CD14-positive monocyte (primary cell): ENCODE measurements around the gene CBX2. TPM values are rescaled to one million over a fixed set of nuclear protein-coding genes. Genes with fewer than 3 reads are reported as not detected.
A peak's percentile ranks its signal among the peaks of the same experiment; 100 is the strongest.

Experiments
- DNase-seq, 3 donors: peaks; one replicate each; pipeline ENCODE4 v3.0.0-alpha.2; 2011 to 2022
- H2AFZ ChIP-seq: 2 replicates; pipeline ENCODE4 v1.6.0; 2012; ENCODE audit warnings: mild to moderate bottlenecking, low read depth, low read length, inconsistent platforms; ENCODE audit not compliant: insufficient read depth, poor library complexity, severe bottlenecking
- H3K27ac ChIP-seq, 2 donors: 1 replicate in 1 of 2; 2 replicates in 1 of 2; pipeline ENCODE4 v1.5.1; 2012 to 2013; ENCODE audit warnings: low read length in 2 of 2, control low read depth in 1 of 2, inconsistent platforms in 1 of 2, low read depth in 1 of 2, mild to moderate bottlenecking in 1 of 2
- H3K27me3 ChIP-seq, 2 donors: one replicate each; pipeline versions ENCODE4 v1.6.0 to v1.6.1; 2011 to 2013; ENCODE audit warnings: low read length in 2 of 2; ENCODE audit not compliant: control insufficient read depth in 2 of 2, insufficient read depth in 2 of 2
- H3K36me3 ChIP-seq, 2 donors: replicated peaks in 1 of 2; 1 replicate in 1 of 2; 2 replicates in 1 of 2; pipeline versions ENCODE4 v1.5.1 to v1.6.1; 2012 to 2013; ENCODE audit warnings: low read length in 2 of 2, control low read depth in 1 of 2, inconsistent platforms in 1 of 2, mild to moderate bottlenecking in 1 of 2; ENCODE audit not compliant: insufficient read depth in 2 of 2, control insufficient read depth in 1 of 2
- H3K4me1 ChIP-seq, 2 donors: 1 replicate in 1 of 2; 2 replicates in 1 of 2; pipeline versions ENCODE4 v1.5.1 to v1.6.1; 2012 to 2013; ENCODE audit warnings: low read length in 2 of 2, control low read depth in 1 of 2, inconsistent platforms in 1 of 2, mild to moderate bottlenecking in 1 of 2, moderate library complexity in 1 of 2; ENCODE audit not compliant: insufficient read depth in 2 of 2, control insufficient read depth in 1 of 2
- H3K4me2 ChIP-seq: replicated peaks from 2 replicates; pipeline ENCODE3; 2012; ENCODE audit warnings: low read length, moderate library complexity, mild to moderate bottlenecking; ENCODE audit not compliant: poor library complexity, severe bottlenecking; ENCODE audit errors: extremely low read depth
- H3K4me3 ChIP-seq, 3 experiments: fragments of 200-600 bp in 1 of 3; sonication (generic) in 1 of 3; replicated peaks in 1 of 3; 1 replicate in 2 of 3; 2 replicates in 1 of 3; pipeline ENCODE4 v1.5.1; 2011 to 2013; ENCODE audit warnings: low read length in 3 of 3, mild to moderate bottlenecking in 3 of 3, control low read depth in 2 of 3, low read depth in 2 of 3, inconsistent platforms in 1 of 3, moderate library complexity in 1 of 3
- H3K79me2 ChIP-seq: 2 replicates; pipeline ENCODE4 v1.6.0; 2012; ENCODE audit warnings: mild to moderate bottlenecking, control low read depth, inconsistent platforms, low read length, moderate library complexity; ENCODE audit not compliant: insufficient read depth
- H3K9ac ChIP-seq: 2 replicates; pipeline ENCODE4 v1.6.0; 2017; ENCODE audit warnings: low read length, mild to moderate bottlenecking; ENCODE audit not compliant: insufficient read depth, poor library complexity, severe bottlenecking
- H3K9me3 ChIP-seq, 2 donors: replicated peaks in 1 of 2; 1 replicate in 1 of 2; 2 replicates in 1 of 2; pipeline versions ENCODE4 v1.5.1 to v1.6.1; 2012 to 2013; ENCODE audit warnings: low read length in 2 of 2, control low read depth in 1 of 2; ENCODE audit not compliant: control insufficient read depth in 1 of 2, insufficient read depth in 1 of 2
- H4K20me1 ChIP-seq: 2 replicates; pipeline ENCODE4 v1.6.0; 2012; ENCODE audit warnings: mild to moderate bottlenecking, low read length, control low read depth, moderate library complexity; ENCODE audit not compliant: insufficient read depth
- H3K27ac Mint-ChIP-seq, 7 donors: one replicate each; pipeline ENCODE4 v1.8.0; 2020; ENCODE audit warnings: mild to moderate bottlenecking in 7 of 7, mixed read lengths in 7 of 7, moderate library complexity in 6 of 7, inconsistent platforms in 2 of 7
- H3K27me3 Mint-ChIP-seq, 3 donors: one replicate each; pipeline ENCODE4 v1.8.0; 2021 to 2022; ENCODE audit warnings: low read depth in 3 of 3, mild to moderate bottlenecking in 3 of 3, mixed read lengths in 3 of 3, moderate library complexity in 3 of 3, inconsistent platforms in 1 of 3
- H3K36me3 Mint-ChIP-seq, 2 donors: one replicate each; pipeline ENCODE4 v1.8.0; 2020; ENCODE audit warnings: mixed read lengths in 2 of 2, inconsistent platforms in 1 of 2, mild to moderate bottlenecking in 1 of 2
- H3K4me1 Mint-ChIP-seq: one replicate; pipeline ENCODE4 v1.8.0; 2020; ENCODE audit warnings: mild to moderate bottlenecking, mixed read lengths
- H3K4me3 Mint-ChIP-seq, 2 donors: one replicate each; pipeline ENCODE4 v1.8.0; 2020; ENCODE audit warnings: mild to moderate bottlenecking in 2 of 2, mixed read lengths in 2 of 2, moderate library complexity in 1 of 2
- H3K9me3 Mint-ChIP-seq, 7 donors: one replicate each; pipeline ENCODE4 v1.8.0; 2020 to 2022; ENCODE audit warnings: mixed read lengths in 7 of 7, mild to moderate bottlenecking in 6 of 7, moderate library complexity in 6 of 7, inconsistent platforms in 2 of 7
- CTCF ChIP-seq: fragments of 200-600 bp; IDR thresholded peaks from one replicate; pipeline ENCODE4 v1.8.0; 2022; ENCODE audit warnings: antibody characterized with exemption, mild to moderate bottlenecking
- WGBS: methylation state at CpG from one replicate; pipeline ENCODE4 v1.1.5; 2013; ENCODE audit warnings: missing lambda C conversion rate; ENCODE audit not compliant: insufficient coverage; 5-methylcytosine and 5-hydroxymethylcytosine counted together
- intact Hi-C, 2 donors: fragments of 100-400 bp; cut with micrococcal nuclease; formaldehyde crosslinking; loops; one replicate each; pipeline versions ENCODE4 v1.15.0 to v1.15.1; 2023
- polyA plus RNA-seq, 3 donors: library from polyadenylated mRNA; depleted of rRNA in 1 of 3; unstranded in 2 of 3; stranded (reverse) in 1 of 3; fragments of 300-500 nt in 2 of 3; fragments of >200 nt in 1 of 3; fragmentation: Illumina TruSeq in 2 of 3; gene quantifications; 1 replicate in 2 of 3; 2 replicates in 1 of 3; pipeline ENCODE4 v1.2.3, GENCODE V29; 2012 to 2021

CBX2 gene
- polyA plus RNA-seq, 3 donors, result 0.09 to 0.95 TPM; not detected in 1

GRCh38 chr17:79784353-79785016 is 6.5 kb downstream of the CBX2 start:
- Histone ChIP-seq H3K36me3 (no peaks in the 10 kb centered on the region), H2AFZ (no peak overlapping the region), H3K9me3 (peaks cover 0 to 4% of the 10 kb centered on the region in 2 donors), H3K79me2 (no peaks in the 10 kb centered on the region), H3K4me1 (peaks cover 12% of the 10 kb centered on the region in 2 donors), H3K27me3 (peaks cover 15 to 54% of the 10 kb centered on the region in 2 donors), H3K9ac (no peak overlapping the region), H3K4me2 (no peak overlapping the region), H4K20me1 (no peaks in the 10 kb centered on the region), H3K27ac (no peak overlapping the region), H3K4me3 (no peak overlapping the region)
- Mint-ChIP-seq H3K27me3 (peaks cover 48 to 65% (median 56%) of the 10 kb centered on the region in 3 donors), H3K36me3 (peaks cover 7 to 10% of the 10 kb centered on the region in 2 donors), H3K4me3 (no peak overlapping the region), H3K4me1 (peaks cover 21% of the 10 kb centered on the region), H3K9me3 (peaks cover 0 to 5% (median 0%) of the 10 kb centered on the region in 7 donors), H3K27ac (no peak overlapping the region)
- TF ChIP-seq CTCF, result no peak
- intact Hi-C loops, result loop anchor here in 1 of 2 donors (5.0 kb wide), 2 partner anchors 133 to 203 kb away; no protein-coding TSS in a partner anchor
- peak in 1 of 3 donors; percentile 4 for DNase-seq
- WGBS, result 98% methylated on average over 30 of the region's 31 CpGs

GRCh38 chr17:79785017-79785899 is 7.3 kb downstream of the CBX2 start:
- peaks cover 0 to 8% (median 0%) of the 10 kb centered on the region in 7 donors for H3K9me3 Mint-ChIP-seq
- 95% methylated on average over 14 of the region's 17 CpGs for WGBS
- no peak overlapping the region for H3K4me3 Mint-ChIP-seq
- H3K27me3 Mint-ChIP-seq, result peaks cover 46 to 65% (median 54%) of the 10 kb centered on the region in 3 donors
- H3K27ac Mint-ChIP-seq, result no peak overlapping the region
- H3K9me3 ChIP-seq, result peaks cover 4 to 7% of the 10 kb centered on the region in 2 donors
- no peak for TF ChIP-seq CTCF
- no peak overlapping the region for H2AFZ ChIP-seq
- H3K27ac ChIP-seq, result no peak overlapping the region
- H3K36me3 ChIP-seq, result no peaks in the 10 kb centered on the region
- peaks cover 6 to 7% of the 10 kb centered on the region in 2 donors for H3K36me3 Mint-ChIP-seq
- peaks cover 19 to 20% of the 10 kb centered on the region in 2 donors for H3K4me1 ChIP-seq
- DNase-seq, result peak in 1 of 3 donors; percentile 3
- no peaks in the 10 kb centered on the region for H4K20me1 ChIP-seq
- no peak overlapping the region for H3K9ac ChIP-seq
- peaks cover 21% of the 10 kb centered on the region for H3K4me1 Mint-ChIP-seq
- H3K79me2 ChIP-seq, result no peaks in the 10 kb centered on the region
- H3K4me2 ChIP-seq, result no peak overlapping the region
- H3K27me3 ChIP-seq, result peaks cover 21 to 54% of the 10 kb centered on the region in 2 donors
- no peak overlapping the region for H3K4me3 ChIP-seq
- intact Hi-C loops, result loop anchor here in 1 of 2 donors (5.0 kb wide), 2 partner anchors 132 to 202 kb away; no protein-coding TSS in a partner anchor
